Astrocyte of the spinal cord (primary cell): Measurements from ENCODE around the gene PLEKHG4B.

ENCODE experiments used
- DNase-seq: peaks from one replicate; pipeline ENCODE4 v3.0.0; 2011; ENCODE audit warnings: low read depth, low spot score
- H3K4me3 ChIP-seq: 2 replicates; pipeline ENCODE4 v1.5.1; 2011; ENCODE audit warnings: low read depth, mild to moderate bottlenecking, low read length, moderate library complexity
- in situ Hi-C: cut with HindIII; loops from 2 replicates; pipeline ENCODE4 v1.10.0; 2017; ENCODE audit warnings: low sequenced_read_pairs
- TF ChIP-seq, protein P1 (sequence below): IDR thresholded peaks from 2 replicates; pipeline ENCODE4 v1.5.1; 2012; ENCODE audit warnings: low read depth, mild to moderate bottlenecking, low read length, inconsistent platforms

Gene PLEKHG4B

DNA sequence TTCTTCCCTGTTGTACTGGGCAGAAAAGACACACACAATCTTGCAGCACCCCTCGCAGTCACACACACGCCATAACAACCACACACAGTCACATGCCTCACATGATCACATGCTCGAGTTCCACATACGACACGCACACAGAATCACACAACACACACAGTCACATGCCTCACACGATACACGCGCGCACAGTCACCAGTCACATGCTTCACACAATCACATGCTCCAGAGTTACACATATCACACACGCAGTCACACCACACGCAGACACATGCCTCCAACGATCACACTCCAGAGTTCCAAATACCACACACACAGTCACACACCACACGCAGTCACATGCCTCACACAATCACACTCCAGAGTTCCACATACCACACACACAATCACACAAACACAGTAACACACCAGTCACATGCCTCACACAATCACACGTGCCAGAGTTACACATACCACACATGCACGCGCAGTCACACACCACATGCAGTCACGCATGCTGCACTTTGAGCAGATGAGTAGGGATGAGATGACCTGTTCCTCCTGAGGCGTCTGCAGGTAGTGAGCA, 50.4 kb downstream of the PLEKHG4B start:
- TF ChIP-seq, protein P1, sequence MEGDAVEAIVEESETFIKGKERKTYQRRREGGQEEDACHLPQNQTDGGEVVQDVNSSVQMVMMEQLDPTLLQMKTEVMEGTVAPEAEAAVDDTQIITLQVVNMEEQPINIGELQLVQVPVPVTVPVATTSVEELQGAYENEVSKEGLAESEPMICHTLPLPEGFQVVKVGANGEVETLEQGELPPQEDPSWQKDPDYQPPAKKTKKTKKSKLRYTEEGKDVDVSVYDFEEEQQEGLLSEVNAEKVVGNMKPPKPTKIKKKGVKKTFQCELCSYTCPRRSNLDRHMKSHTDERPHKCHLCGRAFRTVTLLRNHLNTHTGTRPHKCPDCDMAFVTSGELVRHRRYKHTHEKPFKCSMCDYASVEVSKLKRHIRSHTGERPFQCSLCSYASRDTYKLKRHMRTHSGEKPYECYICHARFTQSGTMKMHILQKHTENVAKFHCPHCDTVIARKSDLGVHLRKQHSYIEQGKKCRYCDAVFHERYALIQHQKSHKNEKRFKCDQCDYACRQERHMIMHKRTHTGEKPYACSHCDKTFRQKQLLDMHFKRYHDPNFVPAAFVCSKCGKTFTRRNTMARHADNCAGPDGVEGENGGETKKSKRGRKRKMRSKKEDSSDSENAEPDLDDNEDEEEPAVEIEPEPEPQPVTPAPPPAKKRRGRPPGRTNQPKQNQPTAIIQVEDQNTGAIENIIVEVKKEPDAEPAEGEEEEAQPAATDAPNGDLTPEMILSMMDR, result no peak
- no peak for DNase-seq
- in situ Hi-C loops, result no loop called here

DNA sequence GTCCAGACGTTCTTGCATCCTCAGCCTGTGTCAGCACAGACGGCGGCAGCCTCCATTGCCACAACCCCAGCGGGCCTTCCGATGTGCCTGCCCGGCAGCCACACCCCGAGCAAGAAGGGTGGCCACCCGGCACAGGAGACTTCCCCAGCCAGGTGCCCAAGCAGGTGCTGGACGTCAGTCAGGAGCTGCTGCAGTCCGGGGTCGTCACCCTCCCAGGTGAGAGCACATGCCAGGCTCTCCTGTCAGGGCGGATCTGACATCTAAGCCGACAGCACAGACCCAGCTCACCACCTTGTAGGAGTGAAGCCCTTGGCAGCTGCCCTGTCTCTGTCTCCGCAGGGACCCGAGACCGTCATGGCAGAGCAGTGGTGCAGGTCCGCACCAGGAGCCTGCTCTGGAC, 51.1 kb downstream of the PLEKHG4B start:
- DNase-seq, result no peak
- TF ChIP-seq, protein P1, result no peak

More for the DNA sequence above, 50.4 kb downstream of the PLEKHG4B start:
- no peak overlapping the region for H3K4me3 ChIP-seq

DNA sequence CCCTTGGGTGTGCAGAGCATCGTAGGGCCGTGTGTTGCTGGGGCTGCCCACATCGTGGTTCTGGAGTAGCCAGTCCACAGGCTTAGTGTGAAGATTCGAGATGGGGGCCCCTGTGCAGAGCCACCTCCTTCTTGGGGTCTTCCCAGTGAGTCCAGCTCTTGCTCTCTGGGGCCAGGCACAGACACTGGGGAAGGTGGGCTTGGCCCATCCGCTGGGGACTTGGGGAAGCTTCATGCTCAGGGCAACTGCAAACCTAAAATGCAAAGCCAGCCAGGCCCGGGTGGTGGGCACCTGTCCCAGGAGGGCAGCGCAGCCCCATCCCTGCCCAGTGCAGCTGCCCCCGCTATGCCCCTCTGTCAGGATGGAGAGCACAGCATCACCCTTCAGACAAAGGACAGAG, 53.0 kb downstream of the PLEKHG4B start:
- H3K4me3 ChIP-seq, result no peak overlapping the region
- TF ChIP-seq, protein P1, result no peak
- no peak for DNase-seq
- in situ Hi-C loops, result no loop called here

More for the DNA sequence above, 51.1 kb downstream of the PLEKHG4B start:
- H3K4me3 ChIP-seq, result no peak overlapping the region
- in situ Hi-C loops, result no loop called here

DNA sequence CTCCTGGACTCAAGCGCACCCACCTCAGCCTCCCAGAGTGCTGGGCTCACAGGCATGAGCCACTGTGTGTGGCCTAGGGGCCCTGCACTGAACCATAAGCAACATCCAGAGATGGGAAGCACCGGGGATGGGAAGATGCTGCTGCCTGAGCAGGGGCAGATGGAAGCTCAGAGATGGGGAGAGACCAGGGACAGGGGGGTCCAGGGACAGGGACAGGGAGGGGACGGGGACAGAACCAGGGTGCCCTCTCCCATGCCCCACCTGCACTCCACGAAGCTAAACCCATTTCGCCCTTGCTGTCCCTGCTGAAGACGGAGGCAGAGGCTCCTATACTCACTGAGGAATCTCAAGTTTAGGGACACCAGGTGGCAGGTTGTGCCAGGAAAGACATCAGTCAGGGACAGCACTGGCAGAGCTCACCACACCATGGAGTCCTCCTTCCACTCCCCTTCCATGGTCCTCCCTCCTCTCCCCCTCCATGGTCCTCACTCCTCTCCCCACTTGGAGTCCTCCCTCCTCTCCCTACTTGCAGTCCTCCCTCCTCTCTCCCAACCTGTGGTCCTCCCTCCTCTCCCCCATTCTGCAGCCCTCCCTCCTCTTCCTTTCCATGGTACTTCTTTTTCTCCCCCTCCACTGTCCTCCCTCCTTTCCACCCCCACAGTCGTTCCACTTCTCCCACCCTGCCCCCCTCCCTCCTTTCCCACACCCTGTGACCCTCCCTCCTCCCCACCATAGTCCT, 53.8 kb downstream of the PLEKHG4B start:
- in situ Hi-C loops, result no loop called here
- no peak for DNase-seq
- H3K4me3 ChIP-seq, result no peak overlapping the region
- TF ChIP-seq, protein P1, result no peak

DNA sequence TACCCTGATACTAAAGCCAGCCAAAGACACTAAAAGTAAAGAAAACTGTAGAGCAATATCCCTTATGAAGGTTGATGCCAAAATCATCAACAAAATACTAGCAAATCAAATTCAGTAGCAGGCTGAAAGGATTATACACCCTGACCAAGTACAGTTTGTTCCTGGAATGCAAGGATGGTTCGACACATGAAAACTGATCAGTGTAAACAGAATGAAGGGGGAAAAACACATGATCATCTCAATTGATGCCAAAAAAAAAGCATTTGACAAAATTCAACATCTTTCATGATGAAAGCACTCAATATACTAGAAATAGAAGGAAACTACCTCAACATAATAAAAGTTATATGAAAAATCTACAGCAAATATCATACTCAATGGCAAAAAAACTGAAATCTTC, 55.8 kb downstream of the PLEKHG4B start:
- no peak overlapping the region for H3K4me3 ChIP-seq
- no peak for DNase-seq
- TF ChIP-seq, protein P1, result no peak
- in situ Hi-C loops, result no loop called here

DNA sequence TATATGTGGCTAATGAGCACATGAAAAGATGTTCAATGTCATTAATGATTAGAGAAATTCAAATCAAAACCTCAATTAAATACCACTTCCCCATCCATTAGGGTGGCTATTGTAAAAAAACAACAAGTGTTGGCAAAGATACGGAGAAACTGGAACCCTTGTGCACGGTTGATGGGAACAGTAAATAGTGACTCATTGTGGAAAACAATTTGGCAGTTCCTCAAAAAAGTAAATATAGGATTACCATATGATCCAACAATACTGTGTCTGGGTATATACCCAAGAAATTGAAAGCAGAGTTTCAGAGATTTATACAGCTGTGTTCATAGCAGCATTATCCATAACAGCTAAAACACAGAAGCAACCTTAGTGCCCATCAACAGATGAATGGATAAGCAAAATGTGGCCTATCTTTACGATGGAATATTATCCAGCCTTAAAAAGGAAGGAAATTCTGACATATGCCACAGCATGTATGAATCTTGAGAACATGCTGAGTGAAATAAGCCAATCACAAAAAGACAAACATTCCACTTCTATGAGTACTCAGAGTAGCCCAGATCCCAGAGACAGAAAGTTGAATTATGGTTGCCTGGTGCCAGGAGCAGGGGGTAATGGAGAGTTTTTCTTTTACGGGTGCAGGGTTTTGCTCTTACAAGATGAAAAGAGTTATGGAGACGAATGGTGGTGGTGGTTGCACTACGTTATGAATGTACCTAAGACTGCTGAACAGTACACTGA, 57.9 kb downstream of the PLEKHG4B start:
- peak; percentile 81 for DNase-seq
- in situ Hi-C loops, result no loop called here
- TF ChIP-seq, protein P1, result no peak
- no peak overlapping the region for H3K4me3 ChIP-seq
